HG02943 (cell line): ENCODE data around the gene FAM20C.

Source experiments
- ATAC-seq: cut with Tn5 transposase; IDR thresholded peaks from one replicate; pipeline ENCODE4 v1.9.1; 2021; ENCODE audit warnings: mild to moderate bottlenecking, low read depth, moderate library complexity; ENCODE audit not compliant: unreplicated experiment

Gene FAM20C

DNA sequence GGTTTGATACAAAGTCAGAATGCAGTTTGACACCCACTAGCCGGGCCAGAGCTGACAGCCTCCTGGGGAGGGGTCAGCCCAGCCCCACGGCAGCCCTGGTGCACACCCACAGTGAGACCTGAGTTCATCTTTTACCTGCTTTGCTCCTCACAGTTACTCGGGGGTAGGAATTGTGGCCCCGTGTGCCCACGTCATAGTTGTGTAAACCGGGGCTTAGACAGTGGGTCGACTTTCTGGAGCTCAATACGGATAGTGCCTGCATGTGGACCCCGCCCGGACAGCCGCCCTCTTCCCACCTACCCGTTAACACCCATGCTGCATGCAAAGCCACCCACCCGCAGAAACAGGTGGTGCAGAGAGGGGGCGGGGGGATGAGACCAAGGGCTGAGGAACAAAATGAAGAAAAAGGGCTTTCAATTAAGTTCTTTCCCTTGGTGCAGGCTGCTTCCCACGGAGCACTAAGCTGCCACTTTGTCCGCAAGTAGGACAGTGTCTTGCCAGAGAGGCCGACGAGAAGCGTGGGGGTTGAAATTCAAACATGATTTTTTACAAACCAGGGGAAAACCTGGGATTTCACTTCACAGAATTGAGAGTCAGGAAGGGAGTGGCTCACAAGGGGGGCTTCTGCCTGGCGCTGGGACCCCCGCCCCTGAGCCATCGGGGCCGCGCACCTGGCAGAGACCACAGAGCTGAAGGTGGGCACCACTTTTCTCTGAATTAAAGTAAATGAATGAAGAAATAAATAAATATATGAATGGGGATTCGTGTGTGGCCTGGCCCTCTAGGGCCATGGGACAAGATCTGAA is 73.0 kb downstream of the FAM20C start:
- no peak for ATAC-seq

DNA sequence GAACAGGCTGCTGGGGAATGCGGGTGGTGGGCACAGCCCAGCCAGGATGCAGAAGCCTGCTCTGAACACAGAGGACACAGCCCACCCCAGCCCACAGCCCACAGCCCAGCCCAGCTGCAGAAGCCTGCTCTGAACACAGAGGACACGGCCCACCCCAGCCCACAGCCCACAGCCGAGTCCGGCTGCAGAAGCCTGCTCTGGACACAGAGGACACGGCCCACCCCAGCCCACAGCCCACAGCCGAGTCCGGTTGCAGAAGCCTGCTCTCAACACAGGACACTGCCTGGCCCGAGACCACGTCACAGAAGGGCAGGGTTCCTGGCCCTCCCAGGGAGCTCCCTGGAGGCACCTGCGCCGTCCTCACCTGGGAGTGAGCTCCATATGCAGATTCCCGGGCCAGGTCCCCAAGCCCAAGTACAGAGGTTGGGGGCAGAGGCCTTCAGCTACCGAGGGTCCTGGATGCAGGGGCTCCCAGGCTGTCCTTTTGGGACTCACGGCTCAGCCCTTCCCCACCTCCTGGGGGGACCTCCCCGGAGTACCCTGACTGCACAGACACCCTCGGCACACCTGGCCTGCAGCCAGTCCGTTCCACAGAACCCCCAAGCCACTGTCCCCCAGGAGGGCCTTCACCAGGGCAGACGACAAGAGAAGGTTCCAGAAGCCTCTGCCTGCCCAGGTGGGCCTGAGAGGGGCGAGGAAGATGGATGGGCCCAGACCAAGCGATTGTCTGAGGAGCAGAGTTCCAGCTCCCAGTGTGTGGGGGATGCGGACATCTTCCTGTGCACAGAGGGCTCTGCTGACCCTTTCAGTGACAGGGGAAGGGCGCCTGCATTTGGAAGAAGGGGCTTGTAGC is 73.9 kb downstream of the FAM20C start:
- no peak for ATAC-seq

- no peak for ATAC-seq
Observed at GRCh38 chr7:266851-267840, 74.8 kb downstream of the FAM20C start.

- no peak for ATAC-seq
Observed at GRCh38 chr7:268991-269390, 76.6 kb downstream of the FAM20C start.

GRCh38 chr7:269721-270120 is 77.3 kb downstream of the FAM20C start:
- ATAC-seq, result no peak

DNA sequence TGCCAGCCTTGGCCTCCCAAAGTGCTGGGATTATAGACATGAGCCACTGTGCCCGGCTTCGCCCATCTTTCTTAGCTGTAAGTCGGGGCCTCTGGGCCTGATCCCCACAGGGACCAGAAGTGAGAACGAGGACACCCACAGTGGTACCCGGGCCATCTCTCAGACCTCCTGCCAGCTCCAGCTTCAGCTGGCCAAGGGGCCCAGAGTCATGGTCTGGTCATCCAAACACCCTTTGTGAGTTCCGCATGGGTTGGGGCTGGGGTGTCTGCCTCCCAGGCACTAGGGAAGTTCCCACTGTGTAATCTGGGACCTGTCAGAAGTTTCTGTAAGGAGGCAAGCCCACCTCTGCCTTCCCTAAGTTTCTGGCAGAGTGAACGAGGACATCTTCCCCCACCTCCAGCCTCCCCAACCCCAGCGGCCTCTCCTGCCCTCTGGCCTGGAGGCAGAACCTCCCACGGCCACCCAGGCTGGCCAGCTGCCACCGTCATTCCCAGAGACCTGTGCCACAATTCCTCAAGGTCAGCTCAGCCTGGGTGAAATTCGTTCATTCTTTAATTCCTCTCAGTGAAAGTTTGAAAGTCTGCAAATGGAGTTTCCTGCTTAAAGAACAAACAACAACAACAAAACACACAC is 78.1 kb downstream of the FAM20C start:
- ATAC-seq, result no peak

DNA sequence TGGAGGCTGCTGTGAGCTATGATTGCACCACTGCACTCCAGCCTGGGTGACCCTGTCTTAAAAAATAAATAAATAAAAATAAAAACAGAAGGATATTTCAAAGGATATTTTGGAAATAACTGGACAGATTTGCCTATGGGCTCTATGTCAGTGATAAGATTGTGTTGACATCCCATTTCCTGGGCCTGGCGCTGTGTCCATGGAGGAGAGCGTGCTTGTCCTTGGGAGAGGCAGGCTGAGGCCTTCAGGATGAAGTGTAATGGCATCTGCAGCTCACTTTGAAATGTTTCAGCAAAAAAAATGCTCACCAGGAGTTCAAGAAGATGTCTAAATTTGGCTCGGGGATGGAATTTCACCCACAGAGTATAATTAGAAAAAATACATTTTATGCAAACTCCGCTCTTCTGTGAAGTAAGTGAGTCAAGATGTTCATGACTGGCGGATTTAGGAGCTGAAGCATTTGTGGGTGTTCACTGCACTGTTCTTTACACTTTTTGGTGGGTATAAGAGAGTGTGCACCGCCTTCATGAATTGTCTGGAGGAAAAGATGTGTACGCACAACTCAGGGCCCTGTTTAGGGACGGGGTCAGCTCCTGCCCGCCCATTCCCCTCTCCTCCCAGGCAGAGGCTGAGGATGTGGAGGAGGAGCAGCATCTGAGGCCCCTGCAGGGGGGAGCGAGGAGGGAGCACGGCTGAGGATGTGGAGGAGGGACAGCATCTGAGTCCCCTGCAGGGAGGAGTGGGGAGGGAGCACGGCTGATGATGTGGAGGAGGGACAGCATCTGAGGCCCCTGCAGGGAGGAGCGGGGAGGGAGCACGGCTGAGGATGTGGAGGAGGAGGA is 79.1 kb downstream of the FAM20C start:
- ATAC-seq, result no peak

DNA sequence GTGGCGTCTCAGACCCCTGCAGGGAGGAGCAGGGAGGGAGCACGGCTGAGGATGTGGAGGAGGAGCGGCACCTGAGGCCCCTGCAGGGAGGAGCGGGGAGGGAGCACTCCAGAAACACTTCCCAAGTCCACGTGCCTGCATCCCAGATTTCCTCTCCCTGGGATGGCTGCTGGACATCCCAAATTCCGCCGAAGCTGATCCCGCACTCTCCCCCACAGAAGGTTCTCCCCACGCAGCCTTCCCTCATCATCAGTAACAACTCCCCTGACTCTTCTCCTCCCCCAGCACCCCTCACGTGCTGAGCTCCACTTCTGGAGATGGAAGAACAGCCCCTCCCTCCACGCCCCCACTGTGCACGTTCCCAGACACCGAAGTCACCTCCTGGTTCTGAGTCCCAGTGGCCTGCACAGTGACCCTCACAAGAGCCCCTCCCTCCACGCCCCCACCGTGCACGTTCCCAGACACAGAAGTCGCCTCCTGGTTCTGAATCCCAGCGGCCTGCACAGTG is 79.8 kb downstream of the FAM20C start:
- no peak for ATAC-seq

- ATAC-seq, result no peak
Observed at GRCh38 chr7:272631-273030, 80.3 kb downstream of the FAM20C start.

DNA sequence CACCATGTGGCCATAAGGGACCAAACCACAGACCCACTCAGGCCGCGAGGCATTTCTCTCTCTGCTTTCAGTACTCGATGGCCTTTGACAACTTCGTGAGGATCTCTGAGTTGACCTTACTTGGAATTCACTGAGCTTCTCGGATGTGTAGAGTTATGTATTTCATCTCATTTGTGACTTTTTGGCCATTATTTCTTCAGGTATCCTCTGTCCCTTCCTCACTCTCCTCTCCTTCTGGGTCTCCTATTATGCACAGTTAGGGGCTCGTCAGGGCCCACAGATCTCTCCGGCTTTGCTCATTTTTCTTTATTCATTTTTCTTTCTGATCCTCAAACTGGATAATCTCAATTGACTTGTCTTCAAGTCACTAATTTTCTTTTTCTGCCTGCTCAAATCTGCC is 81.0 kb downstream of the FAM20C start:
- ATAC-seq, result no peak

DNA sequence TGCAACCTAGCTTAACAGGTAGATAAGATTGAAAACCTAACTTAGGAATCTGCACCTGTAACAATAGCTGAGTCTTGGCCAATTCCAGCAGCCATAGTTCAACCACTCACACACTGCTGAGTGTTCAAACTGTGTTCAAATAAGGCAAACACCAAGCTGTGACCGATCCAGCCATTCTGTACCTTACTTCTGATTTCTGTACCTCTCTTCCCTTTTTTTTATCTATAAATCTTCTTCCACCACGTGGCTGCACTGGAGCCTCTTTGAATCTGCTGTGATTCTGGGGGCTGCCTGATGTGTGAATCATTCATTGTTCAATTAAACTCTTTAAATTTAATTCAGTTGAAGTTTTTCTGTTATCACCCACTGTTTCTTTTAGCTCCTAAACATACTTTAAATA is 81.9 kb downstream of the FAM20C start:
- no peak for ATAC-seq

- no peak for ATAC-seq
Observed at GRCh38 chr7:276230-276835, 84.0 kb downstream of the FAM20C start.

DNA sequence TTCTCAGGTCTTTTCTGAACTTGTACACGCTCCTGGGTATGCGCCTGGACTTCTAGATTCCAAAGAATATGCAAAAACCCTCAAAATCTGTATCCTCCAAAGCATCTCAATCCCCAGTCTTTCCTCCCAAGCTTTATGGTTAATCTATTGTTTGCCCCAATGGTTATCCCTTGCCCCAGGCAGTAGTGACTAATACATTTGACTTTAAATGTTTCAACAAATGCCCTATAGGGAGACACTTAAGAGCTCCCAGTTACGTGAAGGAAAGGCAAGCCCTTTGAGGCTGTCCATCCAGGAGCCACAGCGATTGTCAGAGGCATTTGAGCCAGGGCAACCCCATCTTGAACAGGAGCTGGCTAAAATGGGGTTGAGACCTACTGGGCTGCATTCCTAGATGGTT is 84.9 kb downstream of the FAM20C start:
- no peak for ATAC-seq

- no peak for ATAC-seq
Observed at GRCh38 chr7:278081-278480, 85.7 kb downstream of the FAM20C start.

GRCh38 chr7:279821-280220 is 87.5 kb downstream of the FAM20C start:
- no peak for ATAC-seq

GRCh38 chr7:280461-280860 is 88.1 kb downstream of the FAM20C start:
- no peak for ATAC-seq

GRCh38 chr7:281637-282036 is 89.3 kb downstream of the FAM20C start:
- no peak for ATAC-seq

GRCh38 chr7:282621-283020 is 90.2 kb downstream of the FAM20C start:
- ATAC-seq, result no peak
